GM12878 (cell line): ENCODE measurements around the gene ACTRT3. TPM values are rescaled to one million over a fixed set of nuclear protein-coding genes. Genes with fewer than 3 reads are reported as not detected.

Experiments
- ATAC-seq: fragments of 200-7000 bp; cut with Tn5 transposase; 3 replicates; pipeline ENCODE4 v1.9.1; 2020; ENCODE audit warnings: mild to moderate bottlenecking, moderate library complexity
- BruUV-seq: library from RNA; stranded (reverse); fragments of 400-500 nt; replicated peaks from 2 replicates; lab custom pipeline; 2021; lab: Mats Ljungman, UMichigan
- CTCF ChIA-PET: fragments of 300-600 bp; sonication (Branson Sonifier 250); formaldehyde crosslinking; extraction: SDS; loops from one replicate; lab custom pipeline; 2021; ENCODE audit warnings: inconsistent platforms; lab: Yijun Ruan, JAX
- POLR2A ChIA-PET: fragments of 350-600 bp; formaldehyde crosslinking; extraction: SDS; loops from one replicate; lab custom pipeline; 2021; ENCODE audit warnings: inconsistent platforms; lab: Charles Lee
- RAD21 ChIA-PET: fragments of 300-600 bp; sonication (Branson Sonifier 250); formaldehyde crosslinking; loops from one replicate; lab custom pipeline; 2023; ENCODE audit warnings: antibody characterized with exemption; ENCODE audit not compliant: unreplicated experiment; lab: Charles Lee
- SMC1A ChIA-PET: fragments of 300-600 bp; sonication (Branson Sonifier 250); formaldehyde crosslinking; loops from one replicate; lab custom pipeline; 2023; ENCODE audit not compliant: unreplicated experiment, uncharacterized antibody; lab: Charles Lee
- DNase-seq: peaks from one replicate; pipeline ENCODE4 v3.0.0-alpha.2; 2011; ENCODE audit warnings: low read depth, low spot score
- FAIRE-seq: peaks from 3 replicates; lab custom pipeline; 2011; peaks lifted over from hg19 to GRCh38; lab: Jason Lieb, UNC
- H2AFZ ChIP-seq: 2 replicates; pipeline ENCODE4 v1.6.0; 2011; ENCODE audit warnings: low read depth, low read length, control low read depth; ENCODE audit not compliant: control insufficient read depth
- H3K27ac ChIP-seq: 2 replicates; pipeline ENCODE4 v1.5.1; 2011; ENCODE audit warnings: control low read depth; ENCODE audit not compliant: control insufficient read depth, insufficient read depth
- H3K27me3 ChIP-seq, 2 experiments: replicated peaks in 1 of 2; 2 replicates each; pipeline versions ENCODE4 v1.6.0 to v1.6.1; 2011; ENCODE audit warnings: low read length in 1 of 2; ENCODE audit not compliant: control insufficient read depth in 2 of 2, insufficient read depth in 2 of 2
- H3K36me3 ChIP-seq, 2 experiments: 2 replicates each; pipeline ENCODE4 v1.5.1; 2011; ENCODE audit warnings: low read length in 1 of 2; ENCODE audit not compliant: control insufficient read depth in 2 of 2, insufficient read depth in 2 of 2
- H3K4me1 ChIP-seq: 2 replicates; pipeline ENCODE4 v1.6.1; 2011; ENCODE audit warnings: mild to moderate bottlenecking, low read length, moderate library complexity, mixed read lengths; ENCODE audit not compliant: control insufficient read depth, insufficient read depth
- H3K4me2 ChIP-seq: 2 replicates; pipeline ENCODE4 v1.6.0; 2011; ENCODE audit warnings: control low read depth; ENCODE audit not compliant: control insufficient read depth, insufficient read depth
- H3K4me3 ChIP-seq: fragments of 200-600 bp; sonication (generic); 2 replicates; pipeline ENCODE4 v1.5.1; 2016
- H3K79me2 ChIP-seq: 2 replicates; pipeline ENCODE4 v1.6.0; 2011; ENCODE audit warnings: low read length; ENCODE audit not compliant: control insufficient read depth, insufficient read depth
- H3K9ac ChIP-seq: 2 replicates; pipeline ENCODE4 v1.8.0; 2011; ENCODE audit warnings: low read length, control low read depth, mixed read lengths; ENCODE audit not compliant: control insufficient read depth, insufficient read depth
- H3K9me3 ChIP-seq: replicated peaks from 3 replicates; pipeline ENCODE4 v1.5.1; 2011; ENCODE audit warnings: mild to moderate bottlenecking, low read length; ENCODE audit not compliant: control insufficient read depth, insufficient read depth
- H4K20me1 ChIP-seq: 2 replicates; pipeline ENCODE4 v1.6.0; 2011; ENCODE audit not compliant: control insufficient read depth, insufficient read depth
- MYB ChIP-seq: fragments of 150-350 bp; IDR thresholded peaks from 2 replicates; pipeline ENCODE4 v1.6.1; 2014; ENCODE audit warnings: mild to moderate bottlenecking, low read depth, low read length, borderline replicate concordance
- PAX8 ChIP-seq: fragments of 450-650 bp; IDR thresholded peaks from 2 replicates; pipeline ENCODE4 v1.6.1; 2017; ENCODE audit warnings: mild to moderate bottlenecking, moderate library complexity
- POLR2AphosphoS5 ChIP-seq: IDR thresholded peaks from 2 replicates; pipeline ENCODE4 v1.6.1; 2011; ENCODE audit warnings: mild to moderate bottlenecking, low read length, inconsistent platforms
- RAD21 ChIP-seq: IDR thresholded peaks from 2 replicates; pipeline ENCODE4 v1.6.1; 2011; ENCODE audit warnings: mild to moderate bottlenecking, low read depth, low read length, moderate library complexity; ENCODE audit not compliant: insufficient read depth
- RELB ChIP-seq: fragments of 450-650 bp; IDR thresholded peaks from 2 replicates; pipeline ENCODE4 v1.6.1; 2017; ENCODE audit warnings: low read depth, mild to moderate bottlenecking, moderate library complexity
- SP1 ChIP-seq: IDR thresholded peaks from one replicate; pipeline ENCODE4 v1.6.1; 2011; ENCODE audit warnings: low read depth, low read length
- SREBF2 ChIP-seq: IDR thresholded peaks from 2 replicates; pipeline ENCODE4 v1.6.1; 2012; ENCODE audit warnings: mild to moderate bottlenecking, low read length
- ZNF384 ChIP-seq: IDR thresholded peaks from 2 replicates; pipeline ENCODE4 v1.6.1; 2012; ENCODE audit warnings: low read depth, mild to moderate bottlenecking, low read length, improper control_type of control experiment, borderline replicate concordance
- ZNF622 ChIP-seq: fragments of 450-650 bp; IDR thresholded peaks from 2 replicates; pipeline ENCODE4 v1.6.1; 2017; ENCODE audit warnings: mild to moderate bottlenecking, inconsistent platforms
- WGBS: methylation state at CpG from one replicate; pipeline ENCODE4 v1.1.6; 2016; ENCODE audit warnings: low lambda C conversion rate; ENCODE audit not compliant: insufficient replicate concordance, insufficient coverage; ENCODE audit errors: missing lambda C conversion rate; 5-methylcytosine and 5-hydroxymethylcytosine counted together
- in situ Hi-C: fragments of 300-500 bp; cut with MboI; formaldehyde crosslinking; loops from 9 replicates; pipeline ENCODE4 v1.14.3; 2018; ENCODE audit warnings: mixed read lengths
- intact Hi-C: fragments of 100-400 bp; cut with micrococcal nuclease; formaldehyde crosslinking; loops from one replicate; pipeline ENCODE4 v1.14.2; 2022; ENCODE audit not compliant: unreplicated experiment
- polyA plus RNA-seq, 11 experiments: library from polyadenylated mRNA; depleted of rRNA in 4 of 11; unstranded in 6 of 11; stranded (reverse) in 5 of 11; fragments of >200 nt; fragmentation: Nextera tagmentation in 4 of 11; fragmentation: Illumina TruSeq in 1 of 11; extraction: Ambion mirVana in 4 of 11; extraction: Trizol in 1 of 11; gene quantifications; 1 replicate in 1 of 11; 2 replicates in 10 of 11; pipeline versions ENCODE4 v1.2.1 to v1.2.3, GENCODE V29; 2011 to 2016; ENCODE audit warnings: inconsistent platforms in 2 of 11, missing spikeins in 2 of 11, low read depth in 1 of 11
- total RNA-seq, 4 experiments: library from RNA; depleted of rRNA in 3 of 4; stranded (reverse); fragments of >200 nt in 3 of 4; fragmentation: Illumina TruSeq in 1 of 4; extraction: Trizol in 1 of 4; gene quantifications; 2 replicates each; pipeline versions ENCODE4 v1.2.1 to v1.2.3, GENCODE V29; 2013 to 2021

ACTRT3 gene
- total and polyA plus RNA-seq, 10 of the 15 experiments (the other 5 are each of a cell fraction or from before 2014, with no cell fraction given), result 0.02 to 0.58 (median 0.11) TPM; not detected in 1

DNA sequence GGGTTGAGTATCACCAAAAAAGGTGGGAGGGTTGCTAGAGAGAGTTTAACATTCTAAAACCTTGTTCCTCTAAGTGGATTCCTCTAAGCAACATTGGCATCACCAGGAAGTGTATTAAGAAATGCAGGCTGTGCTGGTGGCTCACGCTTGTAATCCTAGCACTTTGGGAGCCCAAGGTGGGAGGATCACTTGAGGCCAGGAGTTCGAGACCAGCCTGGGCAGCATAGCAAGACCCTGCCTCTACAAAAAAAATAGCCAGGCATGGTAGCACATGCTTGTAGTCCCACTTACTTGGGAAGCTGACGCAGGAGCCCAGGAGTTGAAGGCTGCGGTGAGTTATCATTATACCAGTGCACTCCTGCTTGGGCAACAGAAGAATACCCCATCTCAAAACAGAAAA is 8.5 kb upstream of the ACTRT3 start:
- no peaks in the 10 kb centered on the region for H4K20me1 ChIP-seq
- peaks cover 33% of the 10 kb centered on the region for H3K79me2 ChIP-seq
- CTCF ChIA-PET, result interaction anchor here (2.0 kb wide), 1 partner anchor 34 kb away, joined by 5 read pairs; the partner anchor contains the start of genes LRRC34 and LRRIQ4
- in situ Hi-C loops, result no loop called here
- intact Hi-C loops, result no loop called here
- FAIRE-seq, result no peak
- 88% methylated on average over 4 of the region's 4 CpGs for WGBS
- H2AFZ ChIP-seq, result no peak overlapping the region
- H3K27ac ChIP-seq, result no peak overlapping the region
- H3K9ac ChIP-seq, result no peak overlapping the region
- no peaks in the 10 kb centered on the region for H3K9me3 ChIP-seq
- RAD21 ChIA-PET, result no interaction called here
- no peak for TF ChIP-seq PAX8
- TF ChIP-seq SP1, result no peak
- TF ChIP-seq MYB, result no peak
- TF ChIP-seq ZNF622, result no peak
- no peak for TF ChIP-seq POLR2AphosphoS5
- no peak for TF ChIP-seq RELB
- TF ChIP-seq ZNF384, result no peak
- TF ChIP-seq SREBF2, result no peak
- TF ChIP-seq RAD21, result no peak
- TF ChIP-seq, all 136 proteins: peak for 0
- H3K27me3 ChIP-seq, result no peaks in the 10 kb centered on the region
- no peak for ATAC-seq
- BruUV-seq, result no TSS peak
- DNase-seq, result no peak
- peaks cover 14% of the 10 kb centered on the region; the same call in 1 of the 2 replicates for H3K4me1 ChIP-seq
- H3K36me3 ChIP-seq, result peaks cover 0 to 32% of the 10 kb centered on the region in 2 experiments; a peak in 3 of 4 replicates
- SMC1A ChIA-PET, result no interaction called here
- POLR2A ChIA-PET, result no interaction called here
- no peak overlapping the region for H3K4me2 ChIP-seq
- no peak overlapping the region for H3K4me3 ChIP-seq
